Measurements from ENCODE around the gene RAP1A. TPM values are rescaled to one million over a fixed set of nuclear protein-coding genes. Genes with fewer than 3 reads are reported as not detected.
"Not testable (repeated sequence)": the region's sequence is repeated elsewhere in the genome, so short reads cannot be mapped to it uniquely, and the experiment has no call there.

The RAP1A gene
- polyA plus RNA-seq, 4 donors = 62.8 to 87.1 (median 72.1) TPM

DNA sequence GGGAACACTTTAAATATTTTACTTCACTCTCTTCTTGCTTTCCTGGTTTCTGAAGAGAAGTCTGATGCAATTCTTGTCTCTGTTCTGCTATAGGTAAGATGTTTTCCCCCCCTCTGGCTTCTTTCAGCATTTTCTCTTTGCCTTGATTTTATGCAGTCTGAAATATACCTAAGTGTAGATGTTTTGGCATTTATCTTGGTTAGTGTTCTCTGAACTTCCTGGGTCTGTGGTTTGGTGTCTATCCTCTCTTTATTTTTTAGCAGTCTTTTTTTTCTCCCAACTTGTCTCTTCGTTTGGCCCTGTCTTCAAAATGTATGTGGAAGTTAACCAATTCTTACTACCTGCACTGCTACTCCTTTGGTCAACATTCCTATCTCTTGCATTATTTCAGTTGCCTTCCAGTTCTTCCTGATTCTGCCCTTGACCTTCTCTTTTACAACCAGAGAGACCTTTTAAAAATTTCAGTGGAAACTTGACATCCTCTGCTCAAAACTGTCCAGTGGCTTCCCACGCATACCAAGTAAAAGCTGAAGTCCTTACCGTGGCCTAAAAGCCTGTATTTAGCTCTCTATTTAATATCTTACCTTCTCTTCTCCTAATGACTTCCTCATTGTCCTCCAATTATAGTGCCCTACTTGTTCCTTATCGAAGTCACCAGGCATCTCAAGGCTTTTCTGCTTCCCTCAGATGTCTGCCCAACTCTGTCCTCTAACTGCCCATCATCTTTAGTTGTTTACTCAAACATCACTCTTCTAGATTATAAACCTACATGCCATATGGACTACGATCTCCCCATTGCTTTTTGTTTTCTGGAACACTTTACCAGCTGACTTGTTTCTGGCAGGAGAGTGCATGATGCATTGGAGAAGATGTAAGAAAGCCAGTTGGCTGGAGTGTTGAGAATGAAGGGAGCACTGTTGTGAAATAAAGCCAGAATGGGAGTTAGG lies 40.9 kb downstream of the RAP1A start:
- no peak for DNase-seq (ENCODE audit: low read depth in 4 of 4, low spot score in 2 of 4)

DNA sequence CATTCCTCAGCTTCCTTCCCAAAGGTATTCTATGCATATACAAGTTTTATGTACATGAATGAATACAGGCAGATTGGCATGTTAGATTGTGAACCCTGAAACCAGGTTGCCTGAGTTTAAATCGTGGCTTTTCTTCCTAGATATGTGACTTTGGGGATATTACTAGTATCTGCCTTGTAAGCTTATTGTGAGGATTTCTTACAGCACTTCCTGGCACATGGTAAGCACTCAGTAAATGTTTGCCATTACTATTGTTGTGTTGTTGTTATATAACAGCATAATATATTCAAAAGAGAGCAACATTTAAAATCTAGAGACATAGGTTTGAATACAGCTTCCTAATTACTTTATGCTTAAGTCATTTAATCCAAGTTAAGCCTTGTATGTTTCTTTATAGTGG lies 45.1 kb downstream of the RAP1A start:
- DNase-seq (ENCODE audit: low read depth in 4 of 4, low spot score in 2 of 4) = no peak

DNA sequence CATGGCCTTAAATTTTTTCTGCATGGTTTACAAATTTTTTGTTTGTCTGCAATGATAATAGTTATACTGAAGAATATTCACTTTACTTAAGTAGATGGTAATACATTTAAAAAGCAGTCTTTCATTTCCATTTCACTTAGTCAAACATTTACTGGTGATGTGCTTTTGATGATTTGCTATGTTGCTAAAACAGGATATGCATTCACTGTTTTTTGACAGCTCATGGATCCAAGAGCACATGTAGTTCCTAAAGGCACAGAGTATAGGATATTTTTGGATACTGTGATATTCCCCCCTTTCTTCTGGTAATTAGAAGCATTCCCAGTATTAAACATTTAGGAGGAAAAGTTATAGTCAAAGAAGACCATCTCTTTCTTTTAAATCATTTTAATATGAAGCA lies 45.9 kb downstream of the RAP1A start:
- DNase-seq (ENCODE audit: low read depth in 4 of 4, low spot score in 2 of 4) = no peak

DNA sequence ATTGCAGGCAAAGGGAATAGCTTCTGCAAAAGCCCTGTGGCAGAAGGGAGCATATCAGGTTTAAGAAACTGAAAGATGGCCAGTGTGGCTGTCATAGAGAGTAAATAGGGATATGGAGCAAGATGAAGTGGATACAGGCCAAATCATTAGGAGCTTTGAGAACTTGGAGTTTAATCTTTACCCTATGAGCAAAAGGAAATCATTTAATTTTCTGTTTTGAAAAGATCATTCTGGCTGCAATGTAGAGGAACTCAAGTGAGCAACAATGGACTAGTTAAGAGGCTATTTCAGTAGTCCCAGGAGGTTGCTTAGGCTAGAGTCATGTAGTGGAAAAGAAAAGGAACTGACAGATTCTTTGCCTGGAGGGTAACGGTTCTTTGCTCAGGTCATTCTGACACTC lies 47.2 kb downstream of the RAP1A start:
- DNase-seq (ENCODE audit: low read depth in 4 of 4, low spot score in 2 of 4) = no peak

DNA sequence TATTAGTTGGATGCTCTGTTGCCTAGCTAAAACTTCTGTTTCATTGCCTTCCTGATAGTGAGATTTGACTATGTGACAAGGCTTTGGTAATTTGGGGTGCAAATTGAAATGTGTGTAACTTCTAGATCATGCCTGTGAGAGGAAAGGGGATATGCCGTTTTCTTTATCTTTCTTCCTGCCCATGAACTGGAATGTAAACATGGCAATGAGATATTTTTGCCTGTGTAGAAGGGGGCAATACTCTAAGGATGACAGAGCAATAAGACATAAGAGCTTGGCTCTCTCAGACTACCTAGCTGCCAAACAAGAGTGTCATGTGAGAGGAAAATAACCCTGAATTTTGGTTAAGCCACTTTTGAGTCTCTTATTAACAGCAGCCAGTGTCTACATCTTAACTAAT lies 49.7 kb downstream of the RAP1A start:
- DNase-seq (ENCODE audit: low read depth in 4 of 4, low spot score in 2 of 4) = no peak

DNA sequence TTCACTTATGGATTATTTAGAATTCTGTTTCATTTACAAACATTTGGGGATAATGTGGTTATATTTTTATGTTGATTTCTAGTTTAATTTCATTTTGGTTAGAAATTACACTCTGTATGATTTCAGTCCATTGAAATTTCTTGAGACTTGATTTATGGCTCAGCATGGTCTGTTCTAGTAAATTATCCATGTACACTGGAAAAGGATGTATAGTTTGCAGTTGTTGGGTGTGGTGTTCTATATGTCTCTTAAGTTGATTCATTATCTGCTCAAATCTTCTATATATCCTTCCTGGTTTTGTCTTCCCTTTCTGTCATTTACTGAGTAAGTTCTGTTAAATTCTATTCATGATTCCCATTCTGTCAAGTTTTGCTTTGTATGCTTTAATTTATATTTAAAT lies 52.3 kb downstream of the RAP1A start:
- no peak for DNase-seq (ENCODE audit: low read depth in 4 of 4, low spot score in 2 of 4)

DNA sequence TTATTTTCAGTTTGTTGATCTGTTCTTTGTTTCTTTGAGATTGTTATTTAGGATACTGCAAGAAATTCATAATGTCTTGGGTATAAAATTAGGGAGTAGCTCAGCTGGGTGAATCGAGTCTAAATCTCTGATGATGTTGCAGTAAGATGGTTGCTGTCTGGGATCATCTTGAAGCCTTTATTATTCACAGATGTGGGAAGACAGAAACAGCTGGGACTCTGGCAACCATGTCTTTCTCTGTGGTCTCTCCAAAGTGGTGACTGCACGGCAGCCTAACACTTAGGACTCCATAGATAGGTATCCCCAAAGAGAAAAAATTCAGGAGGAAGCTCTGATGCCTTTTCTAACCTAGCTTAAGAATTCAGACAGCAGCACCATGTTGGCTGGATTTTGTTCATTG lies 52.7 kb downstream of the RAP1A start:
- no peak for DNase-seq (ENCODE audit: low read depth in 4 of 4, low spot score in 2 of 4)

DNA sequence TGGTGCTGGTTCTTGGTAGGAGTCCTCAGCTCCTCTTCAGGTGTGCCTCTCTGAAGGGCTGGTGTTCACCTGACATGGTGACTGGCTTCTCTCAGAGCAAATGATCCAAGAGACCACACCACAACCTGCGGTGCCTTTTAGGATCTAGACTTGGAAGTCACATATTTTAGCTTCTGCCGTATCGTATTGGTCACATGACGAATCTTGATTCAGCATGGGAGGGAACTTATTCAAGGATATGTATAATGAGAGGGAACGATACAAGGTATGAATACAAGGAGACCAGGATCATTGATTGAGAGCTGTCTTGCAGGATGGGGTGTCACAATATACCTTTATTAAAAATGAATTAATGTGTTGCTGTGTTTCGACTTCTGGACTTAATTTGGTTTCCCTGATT lies 58.0 kb downstream of the RAP1A start:
- no peak for DNase-seq (ENCODE audit: low read depth in 4 of 4, low spot score in 2 of 4)

DNA sequence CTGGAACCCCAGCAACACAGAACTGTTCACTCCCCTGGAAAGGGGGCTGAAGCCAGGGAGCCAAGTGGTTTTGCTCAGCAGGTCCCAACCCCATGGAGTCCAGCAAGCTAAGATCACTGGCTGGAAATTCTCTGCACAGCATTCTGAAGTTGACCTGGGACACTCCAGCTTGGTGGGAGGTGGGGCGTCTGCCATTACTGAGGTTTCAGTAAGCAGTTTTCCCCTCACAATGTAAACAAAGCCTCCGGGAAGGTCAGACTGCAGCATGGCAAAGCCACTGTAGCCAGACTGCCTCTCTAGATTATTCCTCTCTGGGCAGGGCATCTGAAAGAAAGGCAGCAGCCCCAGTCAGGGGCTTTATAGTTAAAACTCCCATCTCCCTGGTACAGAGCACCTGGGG lies 60.0 kb downstream of the RAP1A start:
- no peak for DNase-seq (ENCODE audit: low read depth in 4 of 4, low spot score in 2 of 4)

DNA sequence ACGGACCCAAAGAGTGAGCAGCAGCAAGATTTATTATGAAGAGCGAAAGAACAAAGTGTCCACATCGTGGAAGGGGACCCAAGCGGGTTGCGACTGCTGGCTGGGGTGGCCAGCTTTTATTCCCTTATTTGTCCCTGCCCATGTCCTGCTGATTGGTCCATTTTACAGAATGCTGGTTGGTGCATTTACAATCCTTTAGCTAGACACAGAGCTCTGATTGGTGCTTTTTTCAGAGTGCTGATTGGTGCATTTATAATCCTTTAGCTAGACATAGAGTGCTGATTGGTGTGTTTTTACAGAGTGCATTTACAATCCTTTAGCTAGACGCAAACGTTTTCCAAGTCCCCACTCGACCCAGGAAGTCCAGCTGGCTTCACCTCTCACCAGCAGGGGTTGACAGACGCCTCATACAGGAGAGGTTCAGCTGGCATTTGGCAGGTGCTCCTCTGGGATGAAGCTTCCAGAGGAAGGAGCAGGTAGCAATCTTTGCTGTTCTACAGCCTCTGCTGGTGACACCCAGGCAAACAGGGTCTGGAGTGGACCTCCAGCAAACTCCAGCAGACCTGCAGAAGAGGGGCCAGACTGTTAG lies 60.7 kb downstream of the RAP1A start:
- not testable (repeated sequence) for DNase-seq (ENCODE audit: low read depth in 4 of 4, low spot score in 2 of 4)

DNA sequence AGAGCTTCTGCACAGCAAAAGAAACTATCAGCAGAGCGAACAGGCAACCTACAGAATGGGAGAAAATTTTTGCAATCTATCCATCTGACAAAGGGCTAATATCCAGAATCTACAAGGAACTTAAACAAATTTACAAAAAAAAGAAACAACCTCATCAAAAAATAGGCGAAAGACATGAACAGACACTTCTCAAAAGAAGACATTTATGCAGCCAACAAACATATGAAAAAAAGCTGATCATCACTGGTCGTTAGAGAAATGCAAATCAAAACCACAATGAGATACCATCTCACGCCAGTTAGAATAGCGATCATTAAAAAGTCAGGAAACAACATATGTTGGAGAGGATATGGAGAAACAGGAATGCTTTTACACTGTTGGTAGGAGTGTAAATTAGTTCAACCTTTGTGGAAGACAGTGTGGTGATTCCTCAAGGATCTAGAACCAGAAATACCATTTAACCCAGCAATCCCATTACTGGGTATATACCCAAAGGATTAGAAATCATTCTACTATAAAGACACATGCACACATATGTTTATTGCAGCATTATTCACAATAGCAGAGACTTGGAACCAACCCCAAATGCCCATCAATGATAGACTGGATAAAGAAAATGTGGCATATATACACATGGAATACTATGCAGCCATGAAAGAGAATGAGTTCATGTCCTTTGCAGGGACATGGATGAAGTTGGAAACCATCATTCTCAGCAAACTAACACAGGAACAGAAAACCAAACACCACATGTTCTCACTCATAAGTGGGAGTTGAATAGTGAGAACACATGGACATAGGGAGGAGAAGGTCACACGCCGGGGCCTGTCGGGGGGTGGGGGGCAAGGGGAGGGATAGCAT lies 65.9 kb downstream of the RAP1A start:
- DNase-seq (ENCODE audit: low read depth in 4 of 4, low spot score in 2 of 4) = not testable (repeated sequence)

DNA sequence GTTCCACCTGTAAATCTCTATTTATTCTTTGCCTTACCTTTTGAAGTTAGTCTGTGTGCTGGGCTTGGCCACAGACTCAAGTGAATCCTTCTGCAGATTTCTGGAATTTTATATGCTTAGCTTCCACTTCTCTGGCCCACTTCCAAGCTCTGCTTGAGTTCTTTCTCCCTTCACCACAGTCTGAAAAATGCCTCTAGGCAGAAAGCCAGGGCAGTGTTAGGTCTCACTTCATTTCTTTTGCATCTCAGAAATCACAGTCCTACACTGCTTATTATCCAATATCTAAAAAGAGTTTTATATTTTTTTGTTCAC lies 70.7 kb downstream of the RAP1A start:
- peak; percentile 11 to 74 (median 28) for DNase-seq (ENCODE audit: low read depth in 4 of 4, low spot score in 2 of 4)

DNA sequence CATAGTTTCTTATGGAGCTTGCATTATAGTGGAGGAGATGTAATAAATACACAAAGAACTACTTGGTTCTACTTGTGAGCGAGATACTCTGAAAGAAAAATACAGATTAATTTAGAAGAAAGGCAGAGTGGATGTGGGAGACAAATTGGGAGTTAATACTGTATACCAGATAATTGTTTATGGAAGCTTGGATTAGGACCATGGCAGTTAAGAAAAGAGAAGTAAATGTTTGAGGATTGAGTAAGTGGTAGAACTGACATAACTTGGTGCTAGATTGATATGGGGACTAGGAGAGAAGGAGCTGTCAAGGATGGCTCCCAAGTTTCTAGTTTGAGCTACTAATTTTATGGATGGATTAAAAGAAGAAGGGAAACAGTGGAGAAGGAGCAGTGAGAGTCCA lies 72.3 kb downstream of the RAP1A start:
- no peak for DNase-seq (ENCODE audit: low read depth in 4 of 4, low spot score in 2 of 4)

DNA sequence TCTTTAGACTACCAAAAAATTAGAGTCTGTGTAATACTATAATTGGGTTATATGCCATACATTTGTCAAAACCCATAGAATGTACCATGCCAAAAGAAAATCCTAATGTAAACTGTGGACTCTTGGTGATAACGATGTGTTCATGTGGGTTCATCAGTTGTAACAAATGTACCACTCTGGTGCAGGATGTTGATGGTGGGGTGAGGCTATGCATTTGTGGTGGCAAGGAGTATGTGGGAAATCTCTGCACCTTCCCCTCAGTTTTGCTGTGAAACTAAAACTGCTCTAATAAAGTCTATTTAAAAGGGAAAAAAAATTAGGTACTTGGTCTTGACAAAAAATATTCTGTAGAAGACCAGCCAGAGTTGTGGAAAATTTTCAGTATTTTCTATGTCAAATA lies 76.2 kb downstream of the RAP1A start:
- no peak for DNase-seq (ENCODE audit: low read depth in 4 of 4, low spot score in 2 of 4)

DNA sequence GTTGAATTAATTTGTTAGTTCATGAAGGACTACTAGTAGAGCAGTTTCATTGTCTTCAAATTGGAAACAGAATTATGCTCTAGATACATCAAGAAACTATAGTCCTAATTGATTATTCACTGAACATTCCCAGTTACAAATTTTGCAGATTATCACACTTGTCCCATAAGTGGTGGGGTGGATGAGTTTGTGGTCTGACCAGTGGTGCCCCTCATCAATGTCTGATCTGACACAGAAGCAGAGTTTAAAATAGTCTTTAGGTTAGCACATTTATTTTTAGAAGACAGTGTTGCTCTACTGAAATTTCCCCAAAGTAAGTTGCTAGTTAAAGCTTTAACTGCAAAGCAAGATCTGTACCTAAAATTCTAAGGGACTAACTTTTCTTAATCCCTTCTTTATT lies 76.7 kb downstream of the RAP1A start:
- DNase-seq (ENCODE audit: low read depth in 4 of 4, low spot score in 2 of 4) = no peak

DNA sequence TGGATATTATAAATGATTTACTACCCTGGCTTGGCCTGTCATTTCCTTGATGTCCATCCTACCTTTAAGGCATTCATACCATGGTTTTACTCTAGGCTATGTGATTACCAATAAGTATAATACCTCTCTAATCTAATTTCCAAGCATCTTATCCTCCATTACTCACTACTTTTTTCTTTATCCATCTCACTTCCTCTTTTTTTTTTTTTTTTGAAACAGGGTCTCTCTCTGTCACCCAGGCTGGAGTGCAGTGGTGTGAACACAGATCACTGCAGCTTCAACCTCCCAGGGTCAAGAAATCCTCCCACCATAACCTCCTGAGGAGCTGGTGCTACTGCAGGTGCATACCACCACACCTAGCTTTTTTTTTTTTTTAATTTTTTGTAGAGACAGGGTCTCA lies 79.7 kb downstream of the RAP1A start:
- no peak for DNase-seq (ENCODE audit: low read depth in 4 of 4, low spot score in 2 of 4)

DNA sequence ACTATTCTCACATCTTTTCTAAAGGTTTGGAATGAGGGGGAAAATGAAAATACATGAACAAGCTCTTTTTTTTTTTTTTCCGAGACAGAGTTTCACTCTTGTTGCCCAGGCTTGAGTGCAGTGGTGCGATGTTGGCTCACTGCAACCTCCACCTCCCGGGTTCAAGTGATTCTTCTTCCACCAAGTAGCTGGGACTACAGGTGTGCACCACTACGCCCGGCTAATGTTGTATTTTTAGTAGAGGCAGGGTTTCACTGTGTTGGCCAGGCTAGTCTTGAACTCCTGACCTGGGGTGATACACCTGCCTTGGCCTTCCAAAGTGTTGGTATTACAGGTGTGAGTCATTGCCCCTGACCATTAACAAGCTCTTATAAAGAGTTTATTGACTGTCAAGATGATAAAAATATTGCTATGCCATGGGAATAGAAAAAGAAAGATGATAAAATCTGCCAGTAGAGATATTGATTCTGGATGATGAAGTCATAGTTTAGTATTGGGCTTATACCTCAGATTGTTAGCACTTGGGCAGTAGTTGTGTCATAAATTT lies 83.0 kb downstream of the RAP1A start:
- DNase-seq (ENCODE audit: low read depth in 4 of 4, low spot score in 2 of 4) = no peak

DNA sequence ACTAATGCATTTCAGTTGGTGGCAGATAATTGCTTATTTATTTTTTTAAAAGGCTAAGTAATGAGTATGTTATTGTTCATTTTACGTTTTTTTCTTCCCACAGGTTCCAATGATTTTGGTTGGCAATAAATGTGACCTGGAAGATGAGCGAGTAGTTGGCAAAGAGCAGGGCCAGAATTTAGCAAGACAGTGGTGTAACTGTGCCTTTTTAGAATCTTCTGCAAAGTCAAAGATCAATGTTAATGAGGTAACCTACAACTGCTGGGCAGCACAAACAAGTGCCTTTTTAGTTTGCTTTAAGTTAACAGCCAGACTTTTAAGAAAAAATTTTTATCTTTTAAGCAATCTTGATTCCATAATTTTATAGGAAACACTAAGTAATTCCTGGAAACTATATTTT lies 84.7 kb downstream of the RAP1A start:
- no peak for DNase-seq (ENCODE audit: low read depth in 4 of 4, low spot score in 2 of 4)

DNA sequence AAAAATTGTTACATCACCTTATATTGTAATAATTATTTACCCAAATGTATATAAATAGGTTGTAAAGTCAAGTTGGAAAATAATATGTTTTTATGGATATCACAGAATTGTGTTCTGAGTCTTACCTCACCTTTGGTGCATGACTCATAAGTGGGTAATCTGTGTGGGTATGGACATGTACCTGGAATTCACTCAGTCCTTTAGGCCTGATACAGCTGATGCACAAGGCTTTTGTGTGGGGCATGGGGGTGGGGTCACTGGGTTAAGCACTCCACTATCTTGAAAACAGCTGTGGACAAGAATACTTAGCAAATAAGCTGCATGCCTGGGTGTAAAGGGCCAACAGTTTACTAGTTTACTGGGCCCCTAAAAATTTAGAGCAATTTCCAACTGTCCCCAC lies 85.2 kb downstream of the RAP1A start:
- DNase-seq (ENCODE audit: low read depth in 4 of 4, low spot score in 2 of 4) = no peak

DNA sequence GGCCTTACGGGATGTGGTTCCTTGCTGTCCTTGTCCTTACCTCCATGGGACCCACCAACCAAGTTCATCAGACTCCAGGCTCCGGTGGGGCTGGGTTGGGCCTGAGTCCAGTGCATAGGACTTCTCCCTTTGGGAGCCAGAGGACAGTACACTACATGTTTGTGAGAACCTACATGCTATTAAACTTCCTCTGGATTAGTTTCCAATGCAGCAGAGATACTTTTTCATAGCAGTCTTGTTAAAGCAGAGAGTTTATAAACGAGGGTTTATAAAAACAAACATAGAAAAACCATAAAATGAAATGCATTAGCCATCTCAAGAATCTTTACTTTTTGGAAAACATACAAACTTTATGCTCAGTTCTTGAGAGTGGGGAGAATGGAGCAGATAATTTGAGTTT lies 86.3 kb downstream of the RAP1A start:
- no peak for DNase-seq (ENCODE audit: low read depth in 4 of 4, low spot score in 2 of 4)

DNA sequence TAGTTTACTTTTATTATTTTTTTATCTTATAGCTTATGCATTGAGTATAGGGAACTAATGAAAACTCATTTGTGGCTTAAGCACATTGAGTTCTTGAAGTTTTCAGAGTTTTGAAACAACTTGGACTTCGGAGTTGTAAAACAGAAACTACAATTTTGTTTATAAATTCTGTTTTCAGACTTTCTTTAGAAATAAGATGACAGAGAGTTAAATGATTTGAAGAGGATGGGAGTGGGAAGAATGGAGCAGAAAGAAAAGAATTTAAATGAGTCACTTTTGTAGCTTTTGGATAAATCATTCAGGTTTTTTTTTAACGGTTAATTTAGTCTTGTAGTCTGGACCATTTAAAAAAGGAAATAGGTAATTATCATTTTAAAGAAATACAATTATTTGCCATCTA lies 87.3 kb downstream of the RAP1A start:
- DNase-seq (ENCODE audit: low read depth in 4 of 4, low spot score in 2 of 4) = no peak

All from left renal cortex interstitium (tissue), 4 donors.